ENCODE results near the gene HSPE1. TPM values are rescaled to one million over a fixed set of nuclear protein-coding genes. Genes with fewer than 3 reads are reported as not detected.
"Not testable (repeated sequence)": the region's sequence is repeated elsewhere in the genome, so short reads cannot be mapped to it uniquely, and the experiment has no call there.

HSPE1 gene
- total RNA-seq, 4 donors from 2014 or later = 23.8 to 95.4 (median 67.8) TPM

DNA sequence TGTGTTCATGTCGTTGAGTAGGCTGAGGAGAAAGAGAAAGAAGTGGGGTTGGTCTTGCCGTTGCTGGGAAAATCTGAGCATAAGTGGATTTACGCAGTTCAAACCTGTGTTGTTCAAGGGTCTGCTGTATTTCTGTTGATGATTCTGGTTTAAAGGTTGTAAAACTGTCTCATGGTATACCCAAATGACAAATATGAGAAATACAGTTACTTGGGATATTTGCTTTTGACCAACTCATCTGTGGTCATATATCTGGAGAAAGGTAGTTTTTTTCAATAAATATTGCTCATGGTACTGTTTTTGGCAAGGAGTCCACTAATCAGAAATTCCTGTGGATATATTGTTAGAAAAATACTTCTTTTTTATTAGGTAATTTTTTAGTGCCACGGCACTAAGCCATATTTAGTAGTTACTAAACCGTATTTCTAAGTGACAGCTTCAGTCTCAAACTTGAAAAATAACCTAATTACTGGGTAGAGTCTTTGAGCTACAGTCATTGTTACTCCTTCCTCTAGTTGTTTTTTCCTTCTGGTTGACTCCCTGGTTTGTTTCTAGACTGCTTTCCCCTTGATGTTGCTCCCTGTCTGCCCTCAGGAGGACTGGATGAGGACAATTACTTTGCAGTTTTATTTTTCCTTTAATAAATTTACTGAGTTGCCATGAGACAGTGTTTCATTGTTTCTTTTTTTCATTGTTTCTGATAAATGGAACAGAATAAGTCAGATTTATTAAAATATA lies 47.2 kb downstream of the HSPE1 start:
- DNase-seq = no peak
- H3K4me3 ChIP-seq = no peak overlapping the region
- H3K27ac ChIP-seq = no peak overlapping the region
- no peaks in the 10 kb centered on the region for H3K27me3 ChIP-seq
- no peaks in the 10 kb centered on the region for H3K4me1 ChIP-seq
- H3K9me3 ChIP-seq = no peaks in the 10 kb centered on the region
- H3K36me3 ChIP-seq = peaks cover 0 to 69% (median 0%) of the 10 kb centered on the region in 3 donors
- no peak for TF ChIP-seq POLR2A (IDR thresholded peaks at IDR 0.05)
- TF ChIP-seq, protein P1, sequence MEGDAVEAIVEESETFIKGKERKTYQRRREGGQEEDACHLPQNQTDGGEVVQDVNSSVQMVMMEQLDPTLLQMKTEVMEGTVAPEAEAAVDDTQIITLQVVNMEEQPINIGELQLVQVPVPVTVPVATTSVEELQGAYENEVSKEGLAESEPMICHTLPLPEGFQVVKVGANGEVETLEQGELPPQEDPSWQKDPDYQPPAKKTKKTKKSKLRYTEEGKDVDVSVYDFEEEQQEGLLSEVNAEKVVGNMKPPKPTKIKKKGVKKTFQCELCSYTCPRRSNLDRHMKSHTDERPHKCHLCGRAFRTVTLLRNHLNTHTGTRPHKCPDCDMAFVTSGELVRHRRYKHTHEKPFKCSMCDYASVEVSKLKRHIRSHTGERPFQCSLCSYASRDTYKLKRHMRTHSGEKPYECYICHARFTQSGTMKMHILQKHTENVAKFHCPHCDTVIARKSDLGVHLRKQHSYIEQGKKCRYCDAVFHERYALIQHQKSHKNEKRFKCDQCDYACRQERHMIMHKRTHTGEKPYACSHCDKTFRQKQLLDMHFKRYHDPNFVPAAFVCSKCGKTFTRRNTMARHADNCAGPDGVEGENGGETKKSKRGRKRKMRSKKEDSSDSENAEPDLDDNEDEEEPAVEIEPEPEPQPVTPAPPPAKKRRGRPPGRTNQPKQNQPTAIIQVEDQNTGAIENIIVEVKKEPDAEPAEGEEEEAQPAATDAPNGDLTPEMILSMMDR (IDR thresholded peaks at IDR 0.05) = no peak

DNA sequence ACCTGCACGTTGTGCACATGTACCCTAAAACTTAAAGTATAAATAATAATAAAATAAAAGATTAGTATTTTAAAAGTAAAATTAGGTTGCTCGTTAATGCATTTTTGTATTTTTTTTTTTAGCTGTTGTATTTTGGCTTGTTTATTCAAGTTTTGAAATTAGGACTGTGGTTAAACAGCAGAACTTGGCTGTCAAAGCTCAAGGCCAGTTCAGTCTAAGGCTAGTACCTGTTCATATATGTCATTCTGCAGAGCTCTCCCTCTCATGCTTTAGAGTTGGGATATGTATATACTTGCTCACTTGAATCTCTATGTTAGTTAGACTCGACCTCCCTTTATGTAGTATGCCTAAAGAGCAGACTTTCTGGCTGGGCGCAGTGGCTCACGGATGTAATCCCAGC lies 48.4 kb downstream of the HSPE1 start:
- H3K9me3 ChIP-seq = no peaks in the 10 kb centered on the region
- TF ChIP-seq POLR2A (IDR thresholded peaks at IDR 0.05) = no peak
- TF ChIP-seq, protein P1 (IDR thresholded peaks at IDR 0.05) = no peak
- H3K4me1 ChIP-seq = no peaks in the 10 kb centered on the region
- DNase-seq = no peak
- peaks cover 0 to 69% (median 0%) of the 10 kb centered on the region in 3 donors for H3K36me3 ChIP-seq
- H3K4me3 ChIP-seq = no peak overlapping the region
- no peak overlapping the region for H3K27ac ChIP-seq
- H3K27me3 ChIP-seq = no peaks in the 10 kb centered on the region

DNA sequence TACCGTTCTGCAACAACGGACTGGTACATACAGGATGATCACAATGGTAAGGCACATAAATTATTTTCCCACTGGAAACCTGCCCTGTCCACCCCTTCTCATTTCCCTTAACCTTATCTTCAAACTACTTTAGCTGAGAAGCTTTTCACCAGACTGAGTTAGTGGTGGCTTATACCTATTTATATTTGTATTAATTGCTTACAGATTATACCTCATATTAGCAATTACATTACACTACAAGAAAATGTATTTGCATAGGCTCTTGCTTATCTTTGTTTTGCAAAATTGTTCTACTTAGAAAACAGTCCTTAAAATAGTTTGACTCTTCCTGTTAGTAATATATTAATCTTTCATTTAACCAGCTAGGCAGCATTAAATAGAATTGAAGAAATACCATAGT lies 51.1 kb downstream of the HSPE1 start:
- H3K27me3 ChIP-seq, H3K4me3 ChIP-seq: not testable (repeated sequence)
- H3K36me3 ChIP-seq = peaks cover 0 to 69% (median 0%) of the 10 kb centered on the region in 3 donors

More for the DNA sequence above, 51.1 kb downstream of the HSPE1 start:
- H3K9me3 ChIP-seq, H3K4me1 ChIP-seq, DNase-seq, H3K27ac ChIP-seq: not testable (repeated sequence)

Small RNAs within 50 kb of the gene (small RNA-seq; reads per million reads assigned to genes)
- 0 reads per million in 2 donors for gene AC020550.1

Other genes with a start within 250 kb of the HSPE1 start
- gene ANKRD44, start 189.6 kb upstream of the HSPE1 start, total RNA-seq = 100 to 1,000 TPM in 1 of 4 donors, 10 to 100 TPM in 3; 24.8 to 215 (median 32.0) TPM
- 100 to 1,000 TPM; 313 to 785 (median 486) TPM for gene SF3B1, start 65.4 kb upstream of the HSPE1 start, total RNA-seq
- 10 to 100 TPM; 14.4 to 30.3 (median 22.3) TPM for gene COQ10B, start 46.8 kb upstream of the HSPE1 start, total RNA-seq
- gene HSPD1, start 539 bp upstream of the HSPE1 start, total RNA-seq = 100 to 1,000 TPM in 3 of 4 donors, 10 to 100 TPM in 1; 88.4 to 221 (median 122) TPM
- 10 to 100 TPM; 11.0 to 36.3 (median 20.5) TPM for gene MOB4, start 15.7 kb downstream of the HSPE1 start, total RNA-seq
- 1 to 10 TPM in 3 of 4 donors, under 1 TPM in 1; 0.47 to 9.9 (median 1.2) TPM for gene RFTN2, start 175.2 kb downstream of the HSPE1 start, total RNA-seq
- gene MARS2, start 205.0 kb downstream of the HSPE1 start, total RNA-seq = 10 to 100 TPM in 1 of 4 donors, 1 to 10 TPM in 3; 5.8 to 13.4 (median 8.1) TPM